ENCODE data around the gene SYT17.

The SYT17 gene

DNA sequence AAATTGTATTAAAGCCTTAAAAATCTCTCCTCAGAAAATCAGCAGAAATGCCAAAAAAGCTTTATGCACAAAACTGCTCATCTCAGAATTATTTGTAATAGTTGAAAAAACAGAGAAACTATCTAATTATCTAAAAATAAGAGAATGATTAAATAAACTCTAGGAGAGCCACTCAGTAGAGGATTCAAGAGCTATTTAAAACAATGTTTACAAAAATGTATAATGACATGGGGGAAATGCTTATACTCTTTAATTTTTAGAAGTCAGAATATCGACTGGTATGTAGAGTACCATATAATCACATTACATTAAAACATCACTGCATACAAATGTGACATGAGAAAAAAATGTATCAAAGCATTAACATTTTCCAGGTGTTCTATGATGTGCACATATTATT is 129.4 kb downstream of the SYT17 start:
- H3K27ac ChIP-seq (replicated peaks): no peak overlapping the region
- no peaks in the 10 kb centered on the region for H3K27me3 ChIP-seq (ENCODE audit: insufficient read depth, poor library complexity, severe bottlenecking)
- TF ChIP-seq GABPA (IDR thresholded peaks at IDR 0.05; ENCODE audit: low read depth) (no peak), REST (IDR thresholded peaks at IDR 0.05; ENCODE audit: insufficient replicate concordance, low read depth) (no peak), SPI1 (IDR thresholded peaks at IDR 0.05; ENCODE audit: borderline replicate concordance, low read depth) (no peak)
- TF ChIP-seq, protein P1, sequence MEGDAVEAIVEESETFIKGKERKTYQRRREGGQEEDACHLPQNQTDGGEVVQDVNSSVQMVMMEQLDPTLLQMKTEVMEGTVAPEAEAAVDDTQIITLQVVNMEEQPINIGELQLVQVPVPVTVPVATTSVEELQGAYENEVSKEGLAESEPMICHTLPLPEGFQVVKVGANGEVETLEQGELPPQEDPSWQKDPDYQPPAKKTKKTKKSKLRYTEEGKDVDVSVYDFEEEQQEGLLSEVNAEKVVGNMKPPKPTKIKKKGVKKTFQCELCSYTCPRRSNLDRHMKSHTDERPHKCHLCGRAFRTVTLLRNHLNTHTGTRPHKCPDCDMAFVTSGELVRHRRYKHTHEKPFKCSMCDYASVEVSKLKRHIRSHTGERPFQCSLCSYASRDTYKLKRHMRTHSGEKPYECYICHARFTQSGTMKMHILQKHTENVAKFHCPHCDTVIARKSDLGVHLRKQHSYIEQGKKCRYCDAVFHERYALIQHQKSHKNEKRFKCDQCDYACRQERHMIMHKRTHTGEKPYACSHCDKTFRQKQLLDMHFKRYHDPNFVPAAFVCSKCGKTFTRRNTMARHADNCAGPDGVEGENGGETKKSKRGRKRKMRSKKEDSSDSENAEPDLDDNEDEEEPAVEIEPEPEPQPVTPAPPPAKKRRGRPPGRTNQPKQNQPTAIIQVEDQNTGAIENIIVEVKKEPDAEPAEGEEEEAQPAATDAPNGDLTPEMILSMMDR (IDR thresholded peaks at IDR 0.05; ENCODE audit: insufficient read depth, low read length): no peak
- no peak for DNase-seq (ENCODE audit: low read depth in 1 of 2, low spot score in 1 of 2)
- H3K4me3 ChIP-seq (replicated peaks; ENCODE audit: insufficient read depth, low read length): no peak overlapping the region

GRCh38 chr16:19299565-19299964 is 131.5 kb downstream of the SYT17 start:
- TF ChIP-seq POLR2AphosphoS5 (IDR thresholded peaks at IDR 0.05; ENCODE audit: low read depth) (no peak), SPI1 (IDR thresholded peaks at IDR 0.05; ENCODE audit: borderline replicate concordance, low read depth) (no peak), GABPA (IDR thresholded peaks at IDR 0.05; ENCODE audit: low read depth) (no peak), REST (IDR thresholded peaks at IDR 0.05; ENCODE audit: insufficient replicate concordance, low read depth) (no peak)
- TF ChIP-seq, protein P1 (IDR thresholded peaks at IDR 0.05; ENCODE audit: insufficient read depth, low read length): no peak

GRCh38 chr16:19301931-19302330 is 133.9 kb downstream of the SYT17 start:
- DNase-seq (ENCODE audit: low read depth in 1 of 2, low spot score in 1 of 2): no peak
- TF ChIP-seq POLR2AphosphoS5 (IDR thresholded peaks at IDR 0.05; ENCODE audit: low read depth): no peak
- TF ChIP-seq GABPA (IDR thresholded peaks at IDR 0.05; ENCODE audit: low read depth): no peak
- TF ChIP-seq, protein P1 (IDR thresholded peaks at IDR 0.05; ENCODE audit: insufficient read depth, low read length): no peak
- no peak for TF ChIP-seq REST (IDR thresholded peaks at IDR 0.05; ENCODE audit: insufficient replicate concordance, low read depth)
- TF ChIP-seq SPI1 (IDR thresholded peaks at IDR 0.05; ENCODE audit: borderline replicate concordance, low read depth): no peak
- Histone ChIP-seq H3K4me3 (replicated peaks; ENCODE audit: insufficient read depth, low read length) (no peak overlapping the region), H3K27me3 (ENCODE audit: insufficient read depth, poor library complexity, severe bottlenecking) (no peaks in the 10 kb centered on the region), H3K27ac (replicated peaks) (no peak overlapping the region)

More at GRCh38 chr16:19299565-19299964, 131.5 kb downstream of the SYT17 start:
- DNase-seq (ENCODE audit: low read depth in 1 of 2, low spot score in 1 of 2): no peak
- H3K27me3 ChIP-seq (ENCODE audit: insufficient read depth, poor library complexity, severe bottlenecking): no peaks in the 10 kb centered on the region
- H3K27ac ChIP-seq (replicated peaks): no peak overlapping the region
- no peak overlapping the region for H3K4me3 ChIP-seq (replicated peaks; ENCODE audit: insufficient read depth, low read length)
